Heart right ventricle (tissue), 16 donors: Measurements from ENCODE around the gene KLRF2. TPM values are rescaled to one million over a fixed set of nuclear protein-coding genes. Genes with fewer than 3 reads are reported as not detected.

Experiments used
- ATAC-seq, 8 donors: fragments of 200-7000 bp; cut with Tn5 transposase; one replicate each; pipeline ENCODE4 v1.9.1; 2020; ENCODE audit warnings: mild to moderate bottlenecking in 8 of 8, moderate library complexity in 8 of 8, moderate number of reproducible peaks in 1 of 8
- DNase-seq, 2 donors: peaks; one replicate each; pipeline ENCODE4 v3.0.0-alpha.2; 2020
- H3K27ac ChIP-seq, 10 donors: fragments of 200-600 bp; sonication (generic) in 2 of 10; one replicate each; pipeline versions ENCODE4 v1.5.0 to v1.8.0; 2020 to 2022; ENCODE audit warnings: mild to moderate bottlenecking in 3 of 10
- H3K27me3 ChIP-seq, 7 donors: fragments of 200-600 bp; one replicate each; pipeline ENCODE4 v1.8.0; 2021 to 2022; ENCODE audit warnings: mild to moderate bottlenecking in 2 of 7
- H3K36me3 ChIP-seq, 9 donors: fragments of 200-600 bp; sonication (generic) in 1 of 9; one replicate each; pipeline versions ENCODE4 v1.5.0 to v1.8.0; 2020 to 2022; ENCODE audit warnings: mild to moderate bottlenecking in 2 of 9
- H3K4me1 ChIP-seq, 9 donors: fragments of 200-600 bp; sonication (generic) in 1 of 9; one replicate each; pipeline versions ENCODE4 v1.5.0 to v1.8.0; 2020 to 2022; ENCODE audit warnings: mild to moderate bottlenecking in 4 of 9
- H3K4me3 ChIP-seq, 10 donors: fragments of 200-600 bp; sonication (generic) in 2 of 10; one replicate each; pipeline versions ENCODE4 v1.5.0 to v1.8.0; 2020 to 2022; ENCODE audit warnings: mild to moderate bottlenecking in 7 of 10, moderate library complexity in 2 of 10
- H3K9me3 ChIP-seq, 11 donors: fragments of 200-600 bp in 10 of 11; sonication (generic) in 2 of 11; one replicate each; pipeline versions ENCODE4 v1.5.0 to v1.8.0; 2013 to 2022; ENCODE audit warnings: mild to moderate bottlenecking in 2 of 11, control low read depth in 1 of 11, moderate library complexity in 1 of 11
- CTCF ChIP-seq, 9 donors: fragments of 200-600 bp; sonication (generic) in 2 of 9; IDR thresholded peaks; one replicate each; pipeline versions ENCODE4 v1.5.0 to v1.8.0; 2021 to 2022; ENCODE audit warnings: antibody characterized with exemption in 9 of 9, mild to moderate bottlenecking in 5 of 9, moderate library complexity in 1 of 9
- WGBS, 2 donors: extraction: QIAGEN DNeasy Blood & Tissue Kit; methylation state at CpG; one replicate each; pipeline ENCODE4 v1.1.7; 2013; ENCODE audit warnings: inconsistent platforms in 1 of 2; 5-methylcytosine and 5-hydroxymethylcytosine counted together
- intact Hi-C, 10 donors: fragments of 100-400 bp; cut with DNase I; formaldehyde crosslinking; loops; one replicate each; pipeline versions ENCODE4 v1.11.1 to v1.14.2; 2022
- polyA plus RNA-seq, 2 donors: library from polyadenylated mRNA; stranded (reverse); fragments of 200-250 nt; gene quantifications; one replicate each; pipeline ENCODE4 v1.2.3, GENCODE V29; 2013
- total RNA-seq, 10 donors: library from RNA; stranded (reverse); fragmentation: NEBNext Ultra II Directional in 3 of 10; extraction: Animal tissue kit (Norgen Biotek cat#: 25700) in 3 of 10; gene quantifications; one replicate each; pipeline versions ENCODE4 v1.2.1 to v1.2.4, GENCODE V29; 2021 to 2023
- donor health status: Arrhythmogenic right ventricular cardiomyopathy.
- donor health status: ischemic (EF 13 %, LVEDD 7.1; RV severe dilation, severe dysfunction).
- donor health status: healthy with polysubstance abuse.
- donor health status: DM: no; HTN: yes; CAD: no.
- donor health status: DM: no; HTN: no; CAD: no.
- donor health status: ischemic (EF 25% LVEDD 6.9; RV normal size, moderate dysfunction).
- donor health status: ischemic (EF 25% LVEDD 5.7; RV mildly dilated, moderate dysfunction).
- donor health status: healthy.
- donor health status: DM: yes; HTN: yes; CAD: no.
- donor health status: Ischemic cardiomyopathy.
- donor health status: ischemic (EF 35%, LVEDD 5.7; RV mildly dilated, moderate dysfunction).
- donor health status: nonischemic (EF 11% LVEDD 7.7; RV severe dilation, severe dysfunction).
- donor health status: DM: yes; HTN: yes; CAD: no.
- donor health status: PGD.
- donor health status: ischemic (EF 29% LVEDD 5.4; RV normal size, mild dysfunction).
- donor health status: nonischemic (EF 23%, LVEDD 6.1; RV moderate dilation, normal function).

Gene KLRF2
- total and polyA plus RNA-seq, 12 donors = not detected

DNA sequence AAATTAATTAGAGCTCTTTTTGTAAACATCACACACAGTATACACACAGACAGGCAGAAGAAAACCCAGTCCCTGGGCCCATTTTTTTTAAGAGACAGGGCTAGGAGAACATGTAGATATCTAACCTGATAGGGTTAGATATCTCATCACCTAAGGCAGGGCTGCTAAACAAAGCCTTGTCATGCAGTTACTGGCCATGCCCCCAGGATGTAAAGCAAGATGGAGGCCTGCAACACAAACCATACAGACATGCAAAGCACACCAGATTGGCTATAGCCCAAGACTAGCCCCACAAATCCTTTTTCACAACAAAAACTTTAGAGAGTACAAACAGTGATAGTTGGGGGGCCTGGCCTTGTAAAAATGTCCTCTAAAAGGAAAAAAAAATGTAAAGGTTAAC lies 30.4 kb downstream of the KLRF2 start:
- TF ChIP-seq CTCF (IDR thresholded peaks at IDR 0.05) = no peak
- Histone ChIP-seq H3K4me3 (no peak overlapping the region), H3K27ac (no peak overlapping the region), H3K4me1 (no peaks in the 10 kb centered on the region), H3K27me3 (no peaks in the 10 kb centered on the region), H3K36me3 (no peaks in the 10 kb centered on the region), H3K9me3 (peaks cover 0 to 32% (median 15%) of the 10 kb centered on the region in 11 donors)
- DNase-seq = no peak
- no peak for ATAC-seq
- intact Hi-C loops = no loop called here

DNA sequence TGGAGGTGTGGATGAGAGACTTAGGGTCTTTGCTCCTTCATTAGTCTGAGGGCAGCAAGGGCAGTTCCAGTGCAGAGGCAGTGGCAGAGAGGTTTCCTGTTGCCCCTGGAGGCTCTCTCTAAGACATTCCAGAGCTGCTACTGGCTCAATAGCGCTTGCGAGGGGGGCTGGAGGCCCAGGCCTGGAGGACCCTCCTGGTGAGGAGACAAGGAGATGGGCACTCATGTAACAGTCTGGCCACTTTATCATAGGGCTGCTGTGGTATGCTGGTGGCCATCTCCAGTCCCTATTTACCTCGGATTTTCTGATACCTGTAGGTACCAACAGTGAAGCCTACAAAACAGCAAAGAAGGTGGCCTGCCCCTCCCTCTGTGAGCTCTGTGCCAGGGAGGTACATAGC lies 38.2 kb downstream of the KLRF2 start:
- no peak for TF ChIP-seq CTCF (IDR thresholded peaks at IDR 0.05)

GRCh38 chr12:9920451-9920850 lies 39.2 kb downstream of the KLRF2 start:
- Histone ChIP-seq H3K9me3 (peaks cover 0 to 9% (median 0%) of the 10 kb centered on the region in 11 donors), H3K36me3 (no peaks in the 10 kb centered on the region), H3K27me3 (peaks cover 0 to 3% (median 0%) of the 10 kb centered on the region in 7 donors), H3K27ac (no peak overlapping the region), H3K4me3 (no peak overlapping the region), H3K4me1 (peaks cover 0 to 2% (median 0%) of the 10 kb centered on the region in 9 donors)
- 84 to 89% methylated on average over 10 of the region's 10 CpGs for WGBS, 2 donors
- DNase-seq = no peak
- TF ChIP-seq CTCF (IDR thresholded peaks at IDR 0.05) = no peak
- intact Hi-C loops = loop anchor here in 2 of 10 donors (5.0 to 10.0 kb wide), 3 partner anchors 103 to 168 kb away; no protein-coding TSS in a partner anchor
- no peak for ATAC-seq

More for the DNA sequence above, 38.2 kb downstream of the KLRF2 start:
- H3K36me3 ChIP-seq = no peaks in the 10 kb centered on the region
- H3K9me3 ChIP-seq = peaks cover 0 to 9% (median 0%) of the 10 kb centered on the region in 11 donors
- H3K27me3 ChIP-seq = peaks cover 0 to 3% (median 0%) of the 10 kb centered on the region in 7 donors
- H3K4me1 ChIP-seq = no peaks in the 10 kb centered on the region
- H3K27ac ChIP-seq = no peak overlapping the region
- 89 to 90% methylated on average over 3 of the region's 3 CpGs for WGBS, 2 donors
- no peak for DNase-seq
- no peak overlapping the region for H3K4me3 ChIP-seq
- no peak for ATAC-seq
- intact Hi-C loops = loop anchor here in 1 of 10 donors (5.0 kb wide), 1 partner anchor 102 kb away; no protein-coding TSS in a partner anchor

GRCh38 chr12:9922429-9922828 lies 41.1 kb downstream of the KLRF2 start:
- H3K27me3 ChIP-seq = peaks cover 0 to 3% (median 0%) of the 10 kb centered on the region in 7 donors
- peaks cover 0 to 9% (median 0%) of the 10 kb centered on the region in 11 donors for H3K9me3 ChIP-seq
- H3K4me1 ChIP-seq = peaks cover 0 to 8% (median 0%) of the 10 kb centered on the region in 9 donors
- no peaks in the 10 kb centered on the region for H3K36me3 ChIP-seq
- no peak overlapping the region for H3K27ac ChIP-seq
- intact Hi-C loops = loop anchor here in 2 of 10 donors (5.0 to 10.0 kb wide), 3 partner anchors 105 to 170 kb away; no protein-coding TSS in a partner anchor
- H3K4me3 ChIP-seq = no peak overlapping the region
- DNase-seq (no peak), ATAC-seq (no peak)
- 83 to 92% methylated on average over 1 of the region's 1 CpG for WGBS, 2 donors
- TF ChIP-seq CTCF (IDR thresholded peaks at IDR 0.05) = no peak
